ENCODE measurements around the gene DSG2. TPM values are rescaled to one million over a fixed set of nuclear protein-coding genes. Genes with fewer than 3 reads are reported as not detected.

DSG2 gene
- polyA plus RNA-seq, 1 donor: 3.8 TPM

GRCh38 chr18:31592506-31593157, 94.7 kb downstream of the DSG2 start:
- no peak for DNase-seq

GRCh38 chr18:31595121-31595771, 97.3 kb downstream of the DSG2 start:
- no peak for DNase-seq

GRCh38 chr18:31596081-31596872, 98.3 kb downstream of the DSG2 start:
- DNase-seq: no peak

- no peak for DNase-seq
Observed at GRCh38 chr18:31598021-31598805, 100.2 kb downstream of the DSG2 start.

Other genes starting within 250 kb of the DSG2 start
- 0.88 TPM for gene DSG1, start 180.0 kb upstream of the DSG2 start, polyA plus RNA-seq (ENCODE audit: insufficient read length)
- gene DSG4, start 121.4 kb upstream of the DSG2 start, polyA plus RNA-seq (ENCODE audit: insufficient read length): not detected
- gene DSG3, start 50.4 kb upstream of the DSG2 start, polyA plus RNA-seq (ENCODE audit: insufficient read length): 0.12 TPM
- gene TTR, start 93.7 kb downstream of the DSG2 start, polyA plus RNA-seq (ENCODE audit: insufficient read length): not detected
- gene B4GALT6, start 186.4 kb downstream of the DSG2 start, polyA plus RNA-seq (ENCODE audit: insufficient read length): 11.6 TPM

Data from hindlimb muscle (tissue), 1 donor.